Body of pancreas (tissue), 4 donors: ENCODE measurements around the gene APOC4. TPM values are rescaled to one million over a fixed set of nuclear protein-coding genes. Genes with fewer than 3 reads are reported as not detected.

ENCODE experiments used
- ATAC-seq: fragments of 150-250 bp; one replicate; pipeline ENCODE4 v1.9.1; 2016
- DNase-seq, 4 donors: peaks; one replicate each; pipeline ENCODE4 v3.0.0-alpha.2; 2019
- H3K27ac ChIP-seq, 4 donors: fragments of 200-600 bp; sonication (generic); 1 replicate in 3 of 4; 2 replicates in 1 of 4; pipeline versions ENCODE4 v1.5.1 to v1.6.1; 2016 to 2019; ENCODE audit warnings: mild to moderate bottlenecking in 1 of 4, mixed read lengths in 1 of 4, moderate library complexity in 1 of 4
- H3K27me3 ChIP-seq, 2 donors: fragments of 200-600 bp; sonication (generic); one replicate each; pipeline ENCODE4 v1.6.0; 2016; ENCODE audit warnings: mild to moderate bottlenecking in 1 of 2
- H3K36me3 ChIP-seq, 2 donors: fragments of 200-600 bp; sonication (generic); replicated peaks in 1 of 2; 2 replicates each; pipeline ENCODE4 v1.5.1; 2016; ENCODE audit warnings: low read depth in 2 of 2; ENCODE audit not compliant: insufficient read depth in 1 of 2
- H3K4me1 ChIP-seq: fragments of 200-600 bp; sonication (generic); one replicate; pipeline ENCODE4 v1.6.0; 2016
- H3K4me3 ChIP-seq, 2 donors: fragments of 200-600 bp; sonication (generic); 1 replicate in 1 of 2; 2 replicates in 1 of 2; pipeline ENCODE4 v1.5.1; 2016 to 2019
- H3K9me3 ChIP-seq, 3 donors: fragments of 200-600 bp; sonication (generic); 1 replicate in 2 of 3; 2 replicates in 1 of 3; pipeline ENCODE4 v1.5.1; 2016
- CTCF ChIP-seq, 7 experiments: fragments of 450-650 bp in 4 of 7; fragments of 200-600 bp in 3 of 7; sonication (generic) in 3 of 7; IDR thresholded peaks; one replicate each; pipeline ENCODE4 v1.5.1; 2016 to 2019; ENCODE audit warnings: antibody characterized with exemption in 7 of 7
- POLR2A ChIP-seq, 3 donors: fragments of 450-650 bp; IDR thresholded peaks; one replicate each; pipeline ENCODE4 v1.6.1; 2016; ENCODE audit warnings: antibody characterized with exemption in 3 of 3, mild to moderate bottlenecking in 2 of 3
- WGBS, 2 donors: methylation state at CpG; one replicate each; pipeline ENCODE4 v1.1.5; 2017; 5-methylcytosine and 5-hydroxymethylcytosine counted together
- intact Hi-C: fragments of 100-400 bp; cut with DNase I; formaldehyde crosslinking; loops from one replicate; pipeline ENCODE4 v1.15.1; 2023
- total RNA-seq, 2 donors: library from RNA; depleted of rRNA; stranded (reverse); fragments of >200 nt; gene quantifications; one replicate each; pipeline ENCODE4 v1.1.0, GENCODE V29; 2016

Gene APOC4
- total RNA-seq, 2 donors from 2014 or later: not detected

GRCh38 chr19:44993926-44994537, 52.0 kb downstream of the APOC4 start:
- ATAC-seq: no peak
- H3K4me1 ChIP-seq: no peaks in the 10 kb centered on the region

More at GRCh38 chr19:44993926-44994537, 52.0 kb downstream of the APOC4 start:
- H3K27me3 ChIP-seq: no peaks in the 10 kb centered on the region
- no peak for DNase-seq
- no peak for TF ChIP-seq CTCF (IDR thresholded peaks at IDR 0.05)
- TF ChIP-seq POLR2A (IDR thresholded peaks at IDR 0.05): no peak
- no peak overlapping the region for H3K4me3 ChIP-seq
- no peak overlapping the region for H3K27ac ChIP-seq
- intact Hi-C loops: no loop called here
- whole genome bisulfite sequencing, 2 donors: 85 to 100% methylated on average over 1 to 12 of the region's 12 CpGs
- no peaks in the 10 kb centered on the region for H3K36me3 ChIP-seq
- no peaks in the 10 kb centered on the region for H3K9me3 ChIP-seq

Other genes with a start within 250 kb of the APOC4 start
- 1 to 10 TPM in 1 of 2 donors, under 1 TPM in 1; 0.33 to 1.3 TPM for gene CEACAM16, start 243.1 kb upstream of the APOC4 start, total RNA-seq
- gene BCL3, start 193.5 kb upstream of the APOC4 start, total RNA-seq: 10 to 100 TPM; 26.2 to 72.5 TPM
- 10 to 100 TPM; 18.5 to 23.6 TPM for gene CBLC, start 164.3 kb upstream of the APOC4 start, total RNA-seq
- gene BCAM, start 133.1 kb upstream of the APOC4 start, total RNA-seq: 10 to 100 TPM; 89.2 to 89.3 TPM
- 100 to 1,000 TPM in 1 of 2 donors, 10 to 100 TPM in 1; 54.0 to 137 TPM for gene NECTIN2, start 95.9 kb upstream of the APOC4 start, total RNA-seq
- gene TOMM40, start 51.0 kb upstream of the APOC4 start, total RNA-seq: 10 to 100 TPM; 19.7 to 34.3 TPM
- 100 to 1,000 TPM in 1 of 2 donors, 10 to 100 TPM in 1; 77.6 to 216 TPM for gene APOE, start 36.4 kb upstream of the APOC4 start, total RNA-seq
- 10 to 100 TPM in 1 of 2 donors, 1 to 10 TPM in 1; 5.4 to 24.1 TPM for gene APOC1, start 27.6 kb upstream of the APOC4 start, total RNA-seq
- not detected for gene APOC2, start 3.8 kb downstream of the APOC4 start, total RNA-seq
- gene CLPTM1, start 13.1 kb downstream of the APOC4 start, total RNA-seq: 10 to 100 TPM; 37.1 to 48.5 TPM
- gene RELB, start 59.2 kb downstream of the APOC4 start, total RNA-seq: 10 to 100 TPM in 1 of 2 donors, 1 to 10 TPM in 1; 8.9 to 11.9 TPM
- 10 to 100 TPM; 40.2 to 64.9 TPM for gene CLASRP, start 96.8 kb downstream of the APOC4 start, total RNA-seq
- gene ZNF296, start 134.2 kb downstream of the APOC4 start, total RNA-seq: under 1 TPM in 1 of 2 donors, not detected in 1; 0.26 TPM
- gene GEMIN7, start 137.0 kb downstream of the APOC4 start, total RNA-seq: 10 to 100 TPM; 15.8 to 19.5 TPM
- 10 to 100 TPM; 16.6 to 49.8 TPM for gene PPP1R37, start 150.9 kb downstream of the APOC4 start, total RNA-seq
- gene NKPD1, start 218.7 kb downstream of the APOC4 start, total RNA-seq: not detected
- 1 to 10 TPM in 1 of 2 donors, not detected in 1; 8.3 TPM for gene TRAPPC6A, start 236.0 kb downstream of the APOC4 start, total RNA-seq
- gene BLOC1S3, start 236.5 kb downstream of the APOC4 start, total RNA-seq: 10 to 100 TPM in 1 of 2 donors, 1 to 10 TPM in 1; 4.9 to 12.5 TPM